Neuronal stem cell (in vitro differentiated cells): Measurements from ENCODE around the gene GUCY2C.

ENCODE experiments used
- DNase-seq: peaks from one replicate; pipeline ENCODE4 v3.0.0-alpha.2; 2013; ENCODE audit warnings: low spot score
- H2AFZ ChIP-seq: one replicate; pipeline ENCODE4 v1.6.1; 2013; ENCODE audit warnings: mild to moderate bottlenecking, low read length, inconsistent platforms
- H2AK5ac ChIP-seq: 2 replicates; pipeline ENCODE4 v1.6.1; 2013; ENCODE audit warnings: low read depth, mild to moderate bottlenecking, inconsistent platforms, low read length, moderate library complexity, mixed read lengths
- H2BK120ac ChIP-seq: 2 replicates; pipeline ENCODE4 v1.6.1; 2013; ENCODE audit warnings: low read depth, mild to moderate bottlenecking, inconsistent platforms, low read length, moderate library complexity, mixed read lengths
- H2BK12ac ChIP-seq: one replicate; pipeline ENCODE4 v1.6.1; 2013; ENCODE audit warnings: low read length, inconsistent platforms
- H2BK15ac ChIP-seq: 2 replicates; pipeline ENCODE4 v1.6.1; 2013; ENCODE audit warnings: mild to moderate bottlenecking, low read length, inconsistent platforms, mixed read lengths
- H2BK5ac ChIP-seq: one replicate; pipeline ENCODE4 v1.6.1; 2013; ENCODE audit warnings: inconsistent platforms, mild to moderate bottlenecking, low read length, moderate library complexity
- H3K14ac ChIP-seq: one replicate; pipeline ENCODE4 v1.6.1; 2013; ENCODE audit warnings: low read length, inconsistent platforms
- H3K18ac ChIP-seq: 2 replicates; pipeline ENCODE4 v1.6.1; 2013; ENCODE audit warnings: low read length, inconsistent platforms
- H3K23ac ChIP-seq: 2 replicates; pipeline ENCODE4 v1.6.1; 2013; ENCODE audit warnings: low read depth, mild to moderate bottlenecking, mixed read lengths, low read length, inconsistent platforms; ENCODE audit not compliant: poor library complexity
- H3K27ac ChIP-seq: replicated peaks from 3 replicates; pipeline ENCODE4 v1.5.1; 2013; ENCODE audit warnings: low read length, inconsistent platforms
- H3K27me3 ChIP-seq, 3 experiments: 2 replicates each; pipeline ENCODE4 v1.6.1; 2013; ENCODE audit warnings: low read length in 3 of 3, mild to moderate bottlenecking in 2 of 3, inconsistent platforms in 1 of 3, low read depth in 1 of 3, mixed read lengths in 1 of 3, moderate library complexity in 1 of 3; ENCODE audit not compliant: control insufficient read depth in 3 of 3, insufficient read depth in 3 of 3
- H3K36me3 ChIP-seq, 2 donors: replicated peaks in 1 of 2; 2 replicates each; pipeline ENCODE4 v1.6.1; 2013; ENCODE audit warnings: low read length in 2 of 2; ENCODE audit not compliant: control insufficient read depth in 2 of 2, insufficient read depth in 2 of 2
- H3K4ac ChIP-seq: 2 replicates; pipeline ENCODE4 v1.6.1; 2013; ENCODE audit warnings: inconsistent platforms, mild to moderate bottlenecking, low read length, moderate library complexity
- H3K4me1 ChIP-seq, 2 donors: 1 replicate in 1 of 2; 2 replicates in 1 of 2; pipeline ENCODE4 v1.6.1; 2013; ENCODE audit warnings: low read length in 2 of 2, low read depth in 1 of 2; ENCODE audit not compliant: control insufficient read depth in 2 of 2, insufficient read depth in 1 of 2
- H3K4me2 ChIP-seq: one replicate; pipeline ENCODE4 v1.6.1; 2013; ENCODE audit warnings: mild to moderate bottlenecking, low read length, inconsistent platforms; ENCODE audit not compliant: insufficient read depth, poor library complexity, severe bottlenecking
- H3K4me3 ChIP-seq, 2 donors: 2 replicates each; pipeline ENCODE4 v1.5.1; 2013; ENCODE audit warnings: low read length in 2 of 2, mild to moderate bottlenecking in 2 of 2, inconsistent platforms in 1 of 2, moderate library complexity in 1 of 2
- H3K79me1 ChIP-seq: one replicate; pipeline ENCODE4 v1.6.1; 2013; ENCODE audit warnings: low read depth, mild to moderate bottlenecking, inconsistent platforms, low read length, moderate library complexity
- H3K9ac ChIP-seq: one replicate; pipeline ENCODE4 v1.6.1; 2013; ENCODE audit warnings: mild to moderate bottlenecking, low read depth, low read length, inconsistent platforms; ENCODE audit not compliant: poor library complexity
- H3K9me3 ChIP-seq, 2 donors: replicated peaks in 1 of 2; 2 replicates each; pipeline versions ENCODE3 to v1.6.1; 2013; ENCODE audit warnings: low read length in 2 of 2, mild to moderate bottlenecking in 2 of 2, inconsistent platforms in 1 of 2, low read depth in 1 of 2, mixed read lengths in 1 of 2, moderate library complexity in 1 of 2; ENCODE audit not compliant: control insufficient read depth in 2 of 2, insufficient read depth in 1 of 2
- H4K8ac ChIP-seq: one replicate; pipeline ENCODE4 v1.6.1; 2013; ENCODE audit warnings: low read depth, mild to moderate bottlenecking, inconsistent platforms, low read length, moderate library complexity
- H4K91ac ChIP-seq: one replicate; pipeline ENCODE4 v1.6.1; 2013; ENCODE audit warnings: low read length, low read depth, mild to moderate bottlenecking, inconsistent platforms; ENCODE audit not compliant: poor library complexity
- WGBS, 2 donors: extraction: QIAGEN DNeasy Blood & Tissue Kit; methylation state at CpG; one replicate each; pipeline ENCODE4 v1.1.7; 2013; ENCODE audit warnings: missing lambda C conversion rate in 2 of 2, mixed read lengths in 1 of 2; ENCODE audit not compliant: insufficient read length in 2 of 2, insufficient replicate concordance in 1 of 2; ENCODE audit errors: extremely low coverage in 2 of 2; 5-methylcytosine and 5-hydroxymethylcytosine counted together

GUCY2C gene

DNA sequence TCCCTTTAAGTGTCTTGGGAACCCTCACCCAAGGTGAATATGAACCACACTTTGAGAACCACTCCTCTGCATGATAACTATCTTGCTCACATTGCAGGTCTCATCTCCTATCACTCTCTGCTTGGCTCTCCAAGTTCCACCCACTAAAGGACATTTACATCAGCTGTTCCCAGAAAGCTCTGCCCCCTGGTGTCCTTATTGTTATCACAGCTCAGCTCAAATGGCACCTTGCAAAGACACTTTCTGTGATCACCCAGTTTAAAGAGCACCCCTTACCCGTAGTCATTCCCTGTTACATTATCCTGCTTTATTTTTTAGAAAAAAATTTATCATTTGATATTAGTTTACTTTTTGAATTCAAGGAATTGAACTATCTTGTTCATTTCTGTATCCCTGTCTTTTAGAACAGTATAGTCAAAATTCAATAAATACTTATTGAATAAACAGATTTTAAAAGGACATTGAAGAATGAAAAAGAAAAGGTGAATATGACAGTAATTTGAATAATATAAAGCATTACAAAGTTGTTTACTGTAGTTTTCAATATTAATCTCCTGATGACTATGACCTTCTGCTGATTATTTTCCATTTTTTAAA is 20.5 kb upstream of the GUCY2C start:
- Histone ChIP-seq H2AK5ac (no peak overlapping the region), H3K9me3 (no peaks in the 10 kb centered on the region), H2AFZ (no peak overlapping the region), H3K27ac (no peak overlapping the region), H3K4me2 (no peak overlapping the region), H2BK5ac (no peak overlapping the region), H3K23ac (no peak overlapping the region), H3K36me3 (no peaks in the 10 kb centered on the region), H3K9ac (no peak overlapping the region), H3K27me3 (peaks cover 0 to 7% (median 0%) of the 10 kb centered on the region in 3 experiments), H3K4ac (no peak overlapping the region), H2BK12ac (no peak overlapping the region), H3K14ac (no peak overlapping the region), H3K4me1 (no peaks in the 10 kb centered on the region), H2BK120ac (no peak overlapping the region), H2BK15ac (no peak overlapping the region), H4K91ac (no peak overlapping the region), H3K79me1 (no peaks in the 10 kb centered on the region), H3K18ac (no peak overlapping the region), H3K4me3 (no peak overlapping the region), H4K8ac (no peak overlapping the region)
- peak; percentile 8 for DNase-seq
- WGBS, 2 donors, result no CpG with 5 or more reads among the region's 1 CpG

DNA sequence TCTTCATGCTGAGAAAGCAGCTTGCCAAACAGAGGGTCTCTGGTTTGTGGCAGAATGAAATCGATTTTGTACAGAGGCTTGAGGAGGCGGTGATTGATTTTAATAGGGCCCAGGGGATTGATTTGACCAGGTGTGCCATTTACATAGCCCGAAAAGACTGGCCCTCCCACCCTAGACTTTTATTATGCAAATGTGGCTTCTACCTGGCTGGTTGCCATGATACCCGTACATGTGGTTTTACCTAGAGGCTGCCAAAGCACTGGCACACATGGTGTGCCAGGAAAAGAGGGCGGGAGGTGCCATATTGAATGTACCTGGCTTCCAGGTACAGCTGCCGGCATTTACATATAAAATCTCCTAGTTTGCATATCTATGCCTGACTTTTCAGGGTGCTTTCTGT is 18.0 kb upstream of the GUCY2C start:
- Histone ChIP-seq H2BK15ac (no peak overlapping the region), H3K27ac (no peak overlapping the region), H2BK12ac (no peak overlapping the region), H3K23ac (no peak overlapping the region), H4K8ac (no peak overlapping the region), H2BK120ac (no peak overlapping the region), H3K4me2 (no peak overlapping the region), H3K4me3 (no peak overlapping the region), H3K36me3 (no peaks in the 10 kb centered on the region), H2AK5ac (no peak overlapping the region), H3K18ac (no peak overlapping the region), H3K9me3 (no peaks in the 10 kb centered on the region), H2AFZ (no peak overlapping the region), H4K91ac (no peak overlapping the region), H3K27me3 (peaks cover 0 to 15% (median 4%) of the 10 kb centered on the region in 3 experiments), H2BK5ac (no peak overlapping the region), H3K4ac (no peak overlapping the region), H3K4me1 (no peaks in the 10 kb centered on the region), H3K14ac (no peak overlapping the region), H3K9ac (no peak overlapping the region), H3K79me1 (no peaks in the 10 kb centered on the region)
- no peak for DNase-seq
- WGBS, 2 donors, result no CpG with 5 or more reads among the region's 6 CpGs

GRCh38 chr12:14710632-14711320 is 14.4 kb upstream of the GUCY2C start:
- H3K14ac ChIP-seq, result no peak overlapping the region
- WGBS, 2 donors, result no CpG with 5 or more reads among the region's 4 CpGs

DNA sequence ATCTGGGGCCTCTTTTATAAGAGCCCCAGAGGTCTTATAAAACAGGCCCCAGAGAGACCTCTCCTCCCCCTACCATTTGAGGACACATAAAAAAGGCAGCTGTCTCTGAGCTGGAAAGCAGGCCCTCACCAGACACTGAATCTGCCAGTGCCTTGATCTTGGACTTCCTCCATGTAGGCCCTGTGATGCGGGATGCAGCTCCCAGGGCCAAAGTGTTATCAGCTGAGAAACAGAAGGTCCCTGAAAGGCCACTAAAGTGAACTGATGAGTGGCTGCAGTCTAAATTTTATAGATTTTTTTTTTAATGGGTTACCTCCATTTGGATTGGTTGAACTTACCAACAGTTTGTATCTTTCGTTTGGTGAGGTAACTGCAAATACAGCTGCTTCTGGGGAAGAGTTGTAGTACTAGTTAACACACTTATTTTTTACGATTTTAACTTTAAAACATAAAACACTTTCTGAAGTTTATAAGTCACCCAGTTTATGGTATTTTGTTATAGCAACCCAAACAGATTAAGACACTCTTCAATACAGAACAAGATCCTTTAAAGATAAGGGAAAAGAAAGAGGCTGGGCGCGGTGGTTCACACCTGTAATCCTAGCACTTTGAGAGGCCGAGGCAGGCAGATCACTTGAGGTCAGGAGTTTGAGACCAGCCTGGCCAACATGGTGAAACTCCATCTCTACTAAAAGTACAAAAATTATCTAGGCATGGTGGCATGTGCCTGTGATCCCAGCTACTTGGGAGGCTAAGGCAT is 5.6 kb upstream of the GUCY2C start:
- Histone ChIP-seq H3K4me2 (no peak overlapping the region), H3K27me3 (no peaks in the 10 kb centered on the region)
- DNase-seq, result no peak

More at GRCh38 chr12:14710632-14711320, 14.4 kb upstream of the GUCY2C start:
- H3K18ac ChIP-seq, result no peak overlapping the region
- no peak overlapping the region for H3K4me2 ChIP-seq
- no peak overlapping the region for H3K27ac ChIP-seq
- no peak overlapping the region for H2BK120ac ChIP-seq
- no peak overlapping the region for H3K9ac ChIP-seq
- no peak overlapping the region for H2BK5ac ChIP-seq
- H3K4me1 ChIP-seq, result no peaks in the 10 kb centered on the region
- H3K23ac ChIP-seq, result no peak overlapping the region
- no peak overlapping the region for H4K91ac ChIP-seq
- H3K4ac ChIP-seq, result no peak overlapping the region
- no peak overlapping the region for H2BK15ac ChIP-seq
- no peaks in the 10 kb centered on the region for H3K9me3 ChIP-seq
- no peak for DNase-seq
- H3K27me3 ChIP-seq, result peaks cover 0 to 15% (median 7%) of the 10 kb centered on the region in 3 experiments
- no peaks in the 10 kb centered on the region for H3K36me3 ChIP-seq
- no peak overlapping the region for H4K8ac ChIP-seq
- H2BK12ac ChIP-seq, result no peak overlapping the region
- no peak overlapping the region for H2AFZ ChIP-seq
- no peak overlapping the region for H2AK5ac ChIP-seq
- no peak overlapping the region for H3K4me3 ChIP-seq
- H3K79me1 ChIP-seq, result no peaks in the 10 kb centered on the region

More for the DNA sequence above, 5.6 kb upstream of the GUCY2C start:
- Histone ChIP-seq H3K36me3 (no peaks in the 10 kb centered on the region), H3K14ac (no peak overlapping the region), H2BK120ac (no peak overlapping the region), H3K23ac (no peak overlapping the region), H3K4ac (no peak overlapping the region), H4K8ac (no peak overlapping the region), H3K18ac (no peak overlapping the region), H3K9me3 (no peaks in the 10 kb centered on the region), H4K91ac (no peak overlapping the region), H3K27ac (no peak overlapping the region), H2BK12ac (no peak overlapping the region), H2BK5ac (no peak overlapping the region), H3K4me3 (no peak overlapping the region), H3K4me1 (no peaks in the 10 kb centered on the region), H2AK5ac (no peak overlapping the region), H3K9ac (no peak overlapping the region), H2BK15ac (no peak overlapping the region), H2AFZ (no peak overlapping the region), H3K79me1 (no peaks in the 10 kb centered on the region)
- no CpG with 5 or more reads among the region's 6 CpGs for WGBS, 2 donors
